DMS 273 (cell line): ENCODE data around the gene ERO1A.
"Not testable (repeated sequence)": the region's sequence is repeated elsewhere in the genome, so short reads cannot be mapped to it uniquely, and the experiment has no call there.

Source experiments
- DNase-seq: peaks from one replicate; lab custom pipeline; 2025; ENCODE audit not compliant: unreplicated experiment; lab: John Stamatoyannopoulos, UW

The ERO1A gene

GRCh38 chr14:52695481-52696091, at the start of gene ERO1A:
Gene ERO1A, minus strand, starts transcription at chr14:52695558. Its CDS starts 77 bp downstream, at chr14:52695481.
- peak; percentile 90 for DNase-seq

DNA sequence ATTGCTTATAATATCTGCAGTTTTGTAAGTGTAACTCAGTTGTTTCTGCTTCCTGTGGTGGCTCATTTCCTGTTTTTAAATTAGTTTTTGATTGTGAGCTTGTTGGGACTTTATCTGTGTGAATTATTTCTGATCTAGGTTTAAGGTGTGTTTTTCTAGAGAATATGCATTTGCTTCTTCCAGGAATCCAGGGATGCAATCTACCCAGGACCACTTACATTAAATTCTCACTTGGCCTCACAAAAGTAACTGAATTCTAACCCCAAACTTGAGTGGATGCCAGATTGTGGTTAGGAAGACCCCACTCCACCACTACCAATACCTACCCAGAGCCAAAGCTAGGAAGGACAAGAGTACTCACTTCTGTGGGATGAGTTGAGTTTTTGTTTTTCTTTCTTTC, 46.5 kb upstream of the ERO1A start:
- DNase-seq = no peak

DNA sequence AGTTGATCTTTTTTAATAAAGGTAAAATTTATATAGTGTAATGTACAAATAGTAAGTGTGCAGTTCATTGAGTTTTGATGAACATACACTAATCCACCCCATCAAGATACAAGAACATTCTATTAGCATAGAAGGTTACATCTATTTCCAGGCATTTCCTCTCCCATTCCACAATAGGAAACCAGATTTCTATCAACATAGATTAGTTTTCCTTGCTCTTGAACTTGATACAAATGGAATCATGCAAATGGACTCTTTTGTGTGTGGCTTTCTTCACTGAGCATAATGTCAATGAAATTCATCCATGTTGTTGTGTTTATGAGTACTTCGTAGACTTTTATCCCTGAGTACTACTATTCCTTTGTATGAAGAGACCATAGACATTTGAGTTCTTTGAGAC, 45.4 kb upstream of the ERO1A start:
- DNase-seq = no peak

DNA sequence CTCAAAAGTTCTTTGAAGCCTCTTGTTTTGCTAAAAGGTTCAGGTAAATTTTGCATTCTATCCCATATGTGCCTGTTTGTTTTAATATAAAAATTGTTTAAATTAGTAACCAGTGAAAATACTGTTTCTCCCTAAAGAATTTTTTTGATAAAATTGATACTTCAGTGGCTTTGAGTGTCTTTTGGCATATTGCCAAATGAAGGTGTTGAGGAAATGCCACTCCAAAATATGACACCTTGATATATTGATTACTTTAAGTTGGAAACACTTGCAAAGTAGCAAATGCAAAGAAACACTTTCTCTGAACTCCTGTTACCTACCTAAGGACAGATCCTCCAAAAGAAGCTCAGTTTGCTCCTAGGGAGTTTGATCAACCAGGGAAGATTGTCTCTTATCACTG, 43.1 kb upstream of the ERO1A start:
- DNase-seq = peak; percentile 8

DNA sequence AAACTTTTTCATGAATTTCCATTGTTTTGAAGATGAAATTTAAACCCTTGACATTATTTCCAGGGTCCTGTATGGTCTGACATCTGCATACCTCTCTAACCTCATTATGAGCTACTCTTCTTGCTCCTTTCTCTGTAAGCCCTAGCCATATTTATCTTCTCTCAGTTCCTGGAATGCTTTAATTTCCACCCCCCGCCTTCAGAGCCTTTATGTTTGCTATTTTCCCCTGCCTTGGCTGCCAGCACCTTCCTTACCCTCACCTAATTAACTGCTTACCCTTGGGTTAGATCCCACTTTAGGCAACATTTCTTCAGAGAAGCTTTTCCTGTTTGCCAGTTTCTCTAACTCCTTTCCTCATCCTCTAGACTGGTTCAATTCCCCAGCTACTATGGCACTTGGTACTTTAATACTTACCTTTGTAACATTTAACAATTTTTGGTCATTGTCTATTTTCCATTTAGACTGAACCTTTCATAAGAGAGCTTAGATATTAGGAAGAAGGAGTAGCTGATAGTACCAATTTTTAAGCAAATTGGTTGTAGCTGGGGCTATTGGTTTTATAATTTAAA, 40.6 kb upstream of the ERO1A start:
- DNase-seq = no peak

DNA sequence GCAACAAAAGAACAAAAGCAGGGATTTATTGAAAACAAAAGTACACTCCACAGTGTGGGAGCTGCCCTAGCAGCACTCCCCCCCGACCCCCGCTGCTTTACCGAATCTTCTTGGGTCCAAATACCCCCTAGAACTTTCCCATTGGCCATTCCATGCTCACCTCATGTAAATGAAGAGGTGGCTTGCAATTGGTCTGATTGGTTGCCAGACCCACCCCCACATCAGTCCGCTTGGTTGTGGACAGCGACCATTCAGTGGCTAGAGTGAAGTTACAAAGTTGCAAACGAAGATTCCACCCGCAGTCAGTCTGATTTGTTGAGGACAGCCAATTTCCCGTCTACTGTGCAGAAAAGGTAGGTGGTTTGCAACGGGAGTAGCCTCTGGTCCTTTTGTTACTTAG, 38.5 kb upstream of the ERO1A start:
- DNase-seq = no peak

- no peak for DNase-seq
Observed at GRCh38 chr14:52730709-52731111, 35.4 kb upstream of the ERO1A start.

DNA sequence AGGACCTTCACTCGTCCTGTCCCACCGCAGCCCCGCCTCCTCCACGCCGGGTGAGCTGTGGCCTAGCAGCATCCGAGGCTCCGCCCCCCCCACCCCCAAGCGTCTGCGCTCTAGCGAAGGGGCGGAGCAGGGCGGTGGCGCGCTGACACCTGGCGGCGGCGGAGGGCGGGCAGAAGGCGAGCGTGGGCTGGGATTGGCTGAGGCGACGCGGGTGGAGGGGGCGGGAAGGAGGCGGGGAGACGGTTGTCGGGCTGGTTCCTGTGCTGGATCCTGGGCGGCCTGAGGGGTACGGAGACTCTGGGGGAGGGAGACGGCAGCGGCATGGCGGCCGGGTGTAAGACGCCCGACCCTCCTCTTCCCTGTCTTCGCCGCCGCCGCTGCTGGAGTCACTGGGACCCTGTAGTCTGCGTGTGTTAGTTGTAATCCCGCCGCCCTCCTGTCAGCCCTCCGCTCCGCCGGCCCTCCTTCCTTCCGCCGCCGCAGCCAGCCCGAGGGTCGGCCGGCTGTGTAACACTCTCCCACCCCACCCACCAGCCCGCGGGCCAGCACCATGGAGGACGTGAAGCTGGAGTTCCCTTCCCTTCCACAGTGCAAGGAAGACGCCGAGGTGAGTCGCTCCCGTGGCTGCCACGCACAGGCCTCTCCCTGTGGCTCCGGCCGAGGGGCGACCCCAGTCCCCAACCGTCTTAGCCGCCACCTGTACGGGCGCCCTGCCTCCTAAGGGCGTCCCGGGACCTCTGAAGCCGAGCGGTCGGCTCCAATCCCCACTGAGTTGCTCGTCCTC, 34.8 kb upstream of the ERO1A start, which contains the start of gene STYX:
STYX (plus strand) TSS at position 242 of the 784 bp plus-strand sequence; CDS start at position 551, 309 bp downstream.
- DNase-seq = peak; percentile 99

DNA sequence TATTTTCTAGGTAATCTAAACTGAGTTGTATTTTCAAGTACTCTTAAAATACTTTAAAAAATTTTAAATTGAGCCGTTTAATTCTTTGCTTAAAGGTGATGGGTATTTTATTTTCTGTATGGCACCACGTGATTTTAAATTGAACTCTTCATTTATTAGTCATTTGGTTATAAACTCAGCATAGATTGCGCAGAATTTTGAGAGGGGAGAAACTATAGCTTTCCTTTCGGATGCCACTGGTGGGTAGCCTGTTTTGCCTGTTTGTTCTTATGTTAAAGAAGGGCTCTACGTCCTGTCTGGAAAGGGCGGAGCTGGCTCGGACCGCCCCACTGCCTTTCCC, 34.2 kb upstream of the ERO1A start:
- no peak for DNase-seq

GRCh38 chr14:52729035-52729434, 33.7 kb upstream of the ERO1A start:
- DNase-seq = not testable (repeated sequence)

DNA sequence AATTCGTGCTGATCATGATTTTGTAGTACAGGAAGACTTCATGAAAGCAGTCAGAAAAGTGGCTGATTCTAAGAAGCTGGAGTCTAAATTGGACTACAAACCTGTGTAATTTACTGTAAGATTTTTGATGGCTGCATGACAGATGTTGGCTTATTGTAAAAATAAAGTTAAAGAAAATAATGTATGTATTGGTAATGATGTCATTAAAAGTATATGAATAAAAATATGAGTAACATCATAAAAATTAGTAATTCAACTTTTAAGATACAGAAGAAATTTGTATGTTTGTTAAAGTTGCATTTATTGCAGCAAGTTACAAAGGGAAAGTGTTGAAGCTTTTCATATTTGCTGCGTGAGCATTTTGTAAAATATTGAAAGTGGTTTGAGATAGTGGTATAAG, 32.2 kb upstream of the ERO1A start:
- not testable (repeated sequence) for DNase-seq

DNA sequence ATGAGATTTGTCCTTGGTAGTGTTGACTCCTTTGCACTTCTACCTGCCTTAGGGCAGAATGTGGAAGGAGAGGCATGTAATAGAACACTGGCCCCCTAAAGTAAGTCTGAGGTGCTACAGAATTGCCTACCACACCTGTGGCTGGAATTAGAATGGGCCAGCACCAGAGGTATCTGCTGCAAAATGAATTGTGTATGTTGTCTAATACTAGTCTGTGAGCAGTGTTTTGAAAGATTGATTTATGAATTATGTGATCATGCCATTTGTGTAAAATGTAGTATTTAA, 28.9 kb upstream of the ERO1A start:
- DNase-seq = no peak

DNA sequence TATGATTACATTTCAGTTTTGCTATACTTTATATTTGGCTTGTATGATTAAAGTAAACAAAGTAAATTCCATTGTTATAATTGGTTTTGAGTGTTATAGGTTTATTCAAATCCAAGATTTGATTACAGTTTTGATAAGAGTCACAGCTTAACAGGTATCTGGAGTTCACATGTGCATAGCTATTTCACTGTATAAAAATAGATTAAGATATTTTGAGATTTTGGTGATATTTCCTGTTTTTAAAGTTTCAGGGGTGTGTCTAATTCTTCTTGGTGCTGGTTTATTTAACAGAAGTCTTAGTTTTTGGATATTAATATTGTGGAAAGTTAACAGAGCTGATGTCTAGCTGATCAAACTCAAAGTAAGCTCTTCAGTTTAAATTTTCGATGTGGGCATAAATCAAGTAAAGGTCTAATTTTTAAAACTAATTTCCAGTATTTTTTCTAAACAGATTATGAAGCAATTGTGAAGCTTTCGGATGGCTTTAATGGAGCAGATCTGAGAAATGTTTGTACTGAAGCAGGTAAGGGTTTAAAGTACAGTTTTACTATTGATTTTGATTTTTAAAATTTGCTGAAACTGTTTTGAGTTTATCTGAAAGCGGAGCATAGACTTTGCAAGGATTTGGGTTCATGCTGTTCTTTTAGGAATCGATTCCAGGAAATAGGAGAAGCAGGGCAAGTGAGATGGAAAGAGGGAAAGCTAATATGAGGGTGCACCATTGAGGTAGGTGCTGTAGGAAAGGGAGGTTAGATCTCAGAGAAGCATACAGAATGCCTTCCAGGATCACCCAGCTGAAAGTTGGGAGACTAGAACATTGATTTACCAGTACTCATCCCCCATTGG, 28.4 kb upstream of the ERO1A start:
- no peak for DNase-seq

GRCh38 chr14:52716155-52716554, 20.8 kb upstream of the ERO1A start:
- DNase-seq = no peak

DNA sequence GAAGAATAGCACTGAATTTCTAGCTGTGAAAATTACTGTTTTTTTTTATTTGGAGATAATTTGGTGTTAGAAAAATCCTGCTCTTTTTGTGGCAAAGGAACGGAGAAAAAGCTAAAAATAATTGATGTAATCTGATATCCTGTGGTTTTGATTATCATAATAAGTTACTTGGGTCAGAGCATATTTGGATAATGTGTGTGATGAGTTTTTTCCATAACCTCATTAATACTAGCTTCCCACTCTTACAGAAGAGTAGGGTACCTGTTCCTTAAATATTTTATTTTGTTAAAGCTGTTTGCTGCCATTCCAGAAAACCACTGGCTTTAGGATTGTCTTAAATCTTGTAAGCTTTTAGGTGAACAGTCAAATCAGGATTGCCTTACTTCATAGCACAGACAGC, 16.3 kb upstream of the ERO1A start:
- no peak for DNase-seq

DNA sequence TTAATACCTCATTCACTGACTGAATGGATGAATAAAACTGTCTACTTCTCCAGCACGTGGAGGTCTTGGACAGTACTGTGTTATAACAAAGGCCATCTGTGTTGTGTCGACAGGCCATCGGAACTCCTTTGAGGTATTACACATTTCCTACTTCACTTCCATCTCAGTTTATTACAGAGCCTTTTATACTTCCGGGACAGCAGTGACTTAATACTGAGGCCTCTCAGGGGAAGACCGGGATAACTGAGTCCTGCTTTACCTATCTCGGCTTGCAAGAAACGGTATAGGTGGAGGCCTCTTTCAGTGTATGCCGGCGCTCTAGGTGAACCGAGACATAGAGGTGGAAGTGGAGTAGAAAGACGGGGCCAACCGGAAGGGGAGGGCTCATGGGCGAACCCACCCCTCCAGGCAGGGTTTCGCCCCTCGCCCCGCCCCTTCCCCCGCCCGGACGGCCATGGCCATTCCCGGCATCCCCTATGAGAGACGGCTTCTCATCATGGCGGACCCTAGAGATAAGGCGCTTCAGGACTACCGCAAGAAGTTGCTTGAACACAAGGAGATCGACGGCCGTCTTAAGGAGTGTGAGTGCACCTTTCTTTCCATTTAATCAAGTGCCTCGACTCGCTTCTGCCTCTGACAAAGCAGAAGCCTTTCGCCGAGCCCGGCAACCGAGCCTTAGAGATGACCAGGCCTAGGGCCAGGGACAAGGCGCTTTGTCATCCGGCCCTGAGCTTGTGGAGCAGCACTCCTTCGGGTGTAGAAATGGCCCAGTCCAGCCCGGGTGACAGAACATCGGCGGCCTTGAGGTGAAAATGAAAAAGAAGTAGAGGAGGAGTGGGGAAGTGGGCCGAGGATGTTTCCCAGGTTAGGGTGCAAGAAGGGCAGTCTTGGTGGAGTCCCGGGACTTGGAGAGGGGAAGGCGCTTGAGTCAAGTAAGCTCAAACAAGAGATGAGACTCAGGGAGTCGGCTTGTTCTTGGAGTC, 11.7 kb upstream of the ERO1A start, which contains the start of gene PSMC6:
PSMC6 (plus strand) TSS at position 477 of the 983 bp plus-strand sequence; CDS start at position 497, 20 bp downstream.
- DNase-seq = peak; percentile 96

GRCh38 chr14:52706286-52706685, 10.9 kb upstream of the ERO1A start:
- peak; percentile 41 for DNase-seq

DNA sequence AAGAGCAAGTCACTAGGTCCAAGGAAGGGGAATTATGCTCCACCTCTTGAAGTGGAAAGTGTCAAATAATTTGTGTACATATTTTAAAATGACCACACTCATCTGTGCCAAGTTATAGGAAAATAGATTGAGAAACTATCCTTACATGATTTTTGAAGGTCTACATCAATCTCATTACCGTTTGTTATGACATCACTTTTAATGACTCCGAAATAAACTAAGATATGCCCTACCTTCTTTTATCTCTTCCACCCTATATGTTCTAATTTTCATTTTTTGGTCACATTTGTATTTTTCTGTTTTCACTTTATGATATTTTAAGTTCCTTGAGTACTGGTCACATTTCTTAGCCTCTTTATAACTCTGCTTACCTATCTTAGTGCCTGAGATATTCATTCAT, 8.3 kb upstream of the ERO1A start:
- DNase-seq = no peak

- no peak for DNase-seq
Observed at GRCh38 chr14:52703225-52703624, 7.9 kb upstream of the ERO1A start.

DNA sequence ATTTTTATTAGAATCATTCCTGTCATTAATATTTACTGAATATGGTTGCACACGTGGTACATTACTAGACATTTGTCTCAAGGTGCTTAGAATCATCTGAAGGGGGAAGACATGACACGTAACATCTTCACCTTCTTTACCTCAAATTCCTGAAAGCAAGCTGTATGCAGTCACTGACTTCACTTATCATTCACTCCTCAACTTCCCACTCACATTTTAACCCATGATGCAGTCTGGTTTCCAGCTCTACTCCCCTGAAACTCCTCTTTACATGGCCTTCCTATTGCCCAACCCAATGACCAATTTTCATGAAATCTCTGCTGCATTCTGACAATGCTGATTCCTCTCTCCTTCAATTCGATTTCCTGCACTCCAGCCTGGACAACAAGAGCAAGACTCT, 5.9 kb upstream of the ERO1A start:
- no peak for DNase-seq
